Neutrophil (primary cell): ENCODE results near the gene PPP3CA.

Source experiments
- H3K27ac ChIP-seq: fragments of 200-600 bp; sonication (generic); 2 replicates; pipeline ENCODE4 v1.5.1; 2016; ENCODE audit warnings: mild to moderate bottlenecking, moderate library complexity
- H3K27me3 ChIP-seq: fragments of 200-600 bp; sonication (generic); 2 replicates; pipeline ENCODE4 v1.6.0; 2016; ENCODE audit warnings: mild to moderate bottlenecking
- H3K36me3 ChIP-seq: fragments of 200-600 bp; sonication (generic); 2 replicates; pipeline ENCODE4 v1.5.1; 2017
- H3K4me1 ChIP-seq, 2 experiments: fragments of 200-600 bp in 1 of 2; sonication (generic) in 1 of 2; 1 replicate in 1 of 2; 2 replicates in 1 of 2; pipeline versions ENCODE4 v1.5.1 to v1.6.1; 2013 to 2016; ENCODE audit warnings: low read depth in 1 of 2, low read length in 1 of 2, mild to moderate bottlenecking in 1 of 2, moderate library complexity in 1 of 2; ENCODE audit not compliant: control insufficient read depth in 1 of 2, insufficient read depth in 1 of 2
- H3K4me3 ChIP-seq, 2 experiments: fragments of 200-600 bp in 1 of 2; sonication (generic) in 1 of 2; 1 replicate in 1 of 2; 2 replicates in 1 of 2; pipeline ENCODE4 v1.5.1; 2013 to 2016; ENCODE audit warnings: low read depth in 1 of 2, low read length in 1 of 2, mild to moderate bottlenecking in 1 of 2, moderate library complexity in 1 of 2
- H3K9me3 ChIP-seq: fragments of 200-600 bp; sonication (generic); 2 replicates; pipeline ENCODE4 v1.5.1; 2016
- TF ChIP-seq, protein P1 (sequence below): fragments of 200-600 bp; sonication (generic); IDR thresholded peaks from 2 replicates; pipeline ENCODE4 v1.5.1; 2016; ENCODE audit warnings: antibody characterized with exemption

PPP3CA gene

DNA sequence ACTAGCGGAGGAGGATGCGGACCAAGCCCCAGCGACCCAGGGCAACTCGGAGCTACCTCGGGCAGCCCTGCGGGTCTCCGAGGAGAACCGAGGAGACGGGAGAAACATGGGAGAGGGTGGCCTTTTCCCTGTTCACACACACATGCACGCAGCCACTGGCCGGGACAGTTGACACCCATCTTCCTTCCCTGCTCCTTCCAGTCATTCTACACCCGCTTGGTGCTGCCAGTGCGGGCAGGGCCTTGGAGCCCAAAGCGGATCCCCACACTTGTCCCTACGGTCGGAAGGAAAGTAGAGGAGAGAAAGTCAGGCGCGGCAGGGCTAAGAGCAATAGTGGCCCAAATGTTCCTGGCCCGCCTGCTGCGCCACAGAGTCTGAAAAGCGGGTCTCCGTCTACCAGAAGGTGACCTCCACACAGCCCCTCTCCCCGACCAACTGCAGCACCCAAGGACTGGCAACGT, 1.1 kb upstream of the PPP3CA start:
- H3K36me3 ChIP-seq: no peaks in the 10 kb centered on the region
- H3K4me3 ChIP-seq: peak overlapping the region; percentile 85 to 96
- H3K9me3 ChIP-seq: no peaks in the 10 kb centered on the region
- TF ChIP-seq, protein P1, sequence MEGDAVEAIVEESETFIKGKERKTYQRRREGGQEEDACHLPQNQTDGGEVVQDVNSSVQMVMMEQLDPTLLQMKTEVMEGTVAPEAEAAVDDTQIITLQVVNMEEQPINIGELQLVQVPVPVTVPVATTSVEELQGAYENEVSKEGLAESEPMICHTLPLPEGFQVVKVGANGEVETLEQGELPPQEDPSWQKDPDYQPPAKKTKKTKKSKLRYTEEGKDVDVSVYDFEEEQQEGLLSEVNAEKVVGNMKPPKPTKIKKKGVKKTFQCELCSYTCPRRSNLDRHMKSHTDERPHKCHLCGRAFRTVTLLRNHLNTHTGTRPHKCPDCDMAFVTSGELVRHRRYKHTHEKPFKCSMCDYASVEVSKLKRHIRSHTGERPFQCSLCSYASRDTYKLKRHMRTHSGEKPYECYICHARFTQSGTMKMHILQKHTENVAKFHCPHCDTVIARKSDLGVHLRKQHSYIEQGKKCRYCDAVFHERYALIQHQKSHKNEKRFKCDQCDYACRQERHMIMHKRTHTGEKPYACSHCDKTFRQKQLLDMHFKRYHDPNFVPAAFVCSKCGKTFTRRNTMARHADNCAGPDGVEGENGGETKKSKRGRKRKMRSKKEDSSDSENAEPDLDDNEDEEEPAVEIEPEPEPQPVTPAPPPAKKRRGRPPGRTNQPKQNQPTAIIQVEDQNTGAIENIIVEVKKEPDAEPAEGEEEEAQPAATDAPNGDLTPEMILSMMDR: no peak
- H3K4me1 ChIP-seq: peaks cover 38 to 41% of the 10 kb centered on the region in 2 experiments
- H3K27me3 ChIP-seq: peaks cover 10% of the 10 kb centered on the region
- H3K27ac ChIP-seq: peak overlapping the region; percentile 96

- TF ChIP-seq, protein P1: peak; percentile 36
Measured at GRCh38 chr4:101347557-101348366, 436 bp upstream of the PPP3CA start.

GRCh38 chr4:101346351-101347266, 717 bp downstream of the PPP3CA start:
- H3K4me1 ChIP-seq: peaks cover 38 to 52% of the 10 kb centered on the region in 2 experiments
- H3K9me3 ChIP-seq: no peaks in the 10 kb centered on the region
- H3K4me3 ChIP-seq: peak overlapping the region; percentile 85 to 96
- TF ChIP-seq, protein P1: peak; percentile 37
- peaks cover 10% of the 10 kb centered on the region for H3K27me3 ChIP-seq
- no peaks in the 10 kb centered on the region for H3K36me3 ChIP-seq
- H3K27ac ChIP-seq: peak overlapping the region; percentile 96

More at GRCh38 chr4:101347557-101348366, 436 bp upstream of the PPP3CA start:
- H3K4me3 ChIP-seq: peak overlapping the region; percentile 85 to 96
- no peaks in the 10 kb centered on the region for H3K36me3 ChIP-seq
- no peaks in the 10 kb centered on the region for H3K9me3 ChIP-seq
- H3K4me1 ChIP-seq: peaks cover 38 to 43% of the 10 kb centered on the region in 2 experiments
- H3K27ac ChIP-seq: peak overlapping the region; percentile 96
- H3K27me3 ChIP-seq: peaks cover 10% of the 10 kb centered on the region

GRCh38 chr4:101345596-101346350, 1.6 kb downstream of the PPP3CA start:
- H3K27ac ChIP-seq: peak overlapping the region; percentile 96
- H3K36me3 ChIP-seq: no peaks in the 10 kb centered on the region
- H3K4me3 ChIP-seq: peak overlapping the region; percentile 85 to 96
- H3K4me1 ChIP-seq: peaks cover 38 to 58% of the 10 kb centered on the region in 2 experiments
- TF ChIP-seq, protein P1: no peak
- no peaks in the 10 kb centered on the region for H3K9me3 ChIP-seq
- peaks cover 9% of the 10 kb centered on the region for H3K27me3 ChIP-seq

DNA sequence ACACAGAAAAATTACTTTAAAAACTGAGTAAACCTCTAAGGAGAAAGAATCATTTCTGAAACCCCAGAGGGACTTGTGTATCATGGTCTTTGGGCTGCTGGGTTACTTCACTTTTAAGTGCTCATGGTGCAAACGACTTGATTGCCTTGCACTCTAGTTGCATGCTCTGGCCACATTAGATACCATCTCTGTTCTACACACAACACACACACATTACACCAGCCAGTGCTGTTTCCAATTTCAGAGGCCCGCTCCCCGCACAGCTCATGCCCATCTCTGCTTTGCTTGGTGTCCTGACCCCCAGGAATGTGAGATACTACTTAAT, 2.1 kb downstream of the PPP3CA start:
- Histone ChIP-seq H3K4me1 (peaks cover 38 to 61% of the 10 kb centered on the region in 2 experiments), H3K36me3 (no peaks in the 10 kb centered on the region), H3K27me3 (peaks cover 4% of the 10 kb centered on the region), H3K4me3 (peak overlapping the region; percentile 85 to 96), H3K9me3 (no peaks in the 10 kb centered on the region), H3K27ac (peak overlapping the region; percentile 96)
- TF ChIP-seq, protein P1: no peak
